GM19324 (cell line): ENCODE data around the gene RTCB.

Source experiments
- ATAC-seq: cut with Tn5 transposase; IDR thresholded peaks from one replicate; pipeline ENCODE4 v1.9.1; 2021; ENCODE audit warnings: mild to moderate bottlenecking, moderate library complexity; ENCODE audit not compliant: unreplicated experiment, low FRiP score

RTCB gene

GRCh38 chr22:32341122-32341740 lies 70.8 kb downstream of the RTCB start:
- no peak for ATAC-seq

- no peak for ATAC-seq
Observed at GRCh38 chr22:32340411-32340810, 71.6 kb downstream of the RTCB start.

GRCh38 chr22:32339190-32340012 lies 72.6 kb downstream of the RTCB start:
- ATAC-seq: no peak

GRCh38 chr22:32338757-32339156 lies 73.3 kb downstream of the RTCB start:
- no peak for ATAC-seq
